Keratinocyte (primary cell): ENCODE data around the gene GREB1. TPM values are rescaled to one million over a fixed set of nuclear protein-coding genes. Genes with fewer than 3 reads are reported as not detected.

Experiments
- DNase-seq: peaks from one replicate; pipeline ENCODE4 v3.0.0-alpha.2; 2011; ENCODE audit warnings: low read depth, missing footprints, low spot score
- FAIRE-seq: peaks from 2 replicates; lab custom pipeline; 2011; peaks lifted over from hg19 to GRCh38; lab: Jason Lieb, UNC
- H2AFZ ChIP-seq: 2 replicates; pipeline ENCODE4 v1.6.0; 2012; ENCODE audit warnings: low read length, control low read depth, inconsistent platforms; ENCODE audit not compliant: control insufficient read depth
- H3K27ac ChIP-seq: 2 replicates; pipeline ENCODE4 v1.5.1; 2011; ENCODE audit warnings: low read length; ENCODE audit not compliant: control insufficient read depth, insufficient read depth
- H3K27me3 ChIP-seq: 3 replicates; pipeline ENCODE4 v1.6.0; 2011; ENCODE audit warnings: low read length; ENCODE audit not compliant: control insufficient read depth, insufficient read depth; ENCODE audit errors: extremely low read depth
- H3K36me3 ChIP-seq, 2 experiments: 2 replicates in 1 of 2; 3 replicates in 1 of 2; pipeline ENCODE4 v1.5.1; 2011; ENCODE audit warnings: low read length in 2 of 2, mild to moderate bottlenecking in 1 of 2; ENCODE audit not compliant: control insufficient read depth in 2 of 2, insufficient read depth in 2 of 2; ENCODE audit errors: extremely low read depth in 1 of 2
- H3K4me1 ChIP-seq: 3 replicates; pipeline ENCODE4 v1.5.1; 2011; ENCODE audit warnings: low read length; ENCODE audit not compliant: control insufficient read depth, insufficient read depth; ENCODE audit errors: extremely low read depth
- H3K4me2 ChIP-seq: 3 replicates; pipeline ENCODE4 v1.6.0; 2011; ENCODE audit warnings: low read depth, low read length; ENCODE audit not compliant: control insufficient read depth, insufficient read depth; ENCODE audit errors: extremely low read depth
- H3K4me3 ChIP-seq, 3 experiments: fragments of 200-600 bp in 1 of 3; sonication (generic) in 1 of 3; 2 replicates in 2 of 3; 3 replicates in 1 of 3; pipeline ENCODE4 v1.5.1; 2011 to 2016; ENCODE audit warnings: low read length in 3 of 3, mild to moderate bottlenecking in 3 of 3, control low read depth in 2 of 3, inconsistent platforms in 1 of 3, low read depth in 1 of 3, mixed read lengths in 1 of 3, mixed run types in 1 of 3, moderate library complexity in 1 of 3; ENCODE audit not compliant: control insufficient read depth in 2 of 3, insufficient read depth in 2 of 3; ENCODE audit errors: extremely low read depth in 1 of 3
- H3K79me2 ChIP-seq: 2 replicates; pipeline ENCODE4 v1.6.0; 2012; ENCODE audit warnings: low read length; ENCODE audit not compliant: control insufficient read depth, insufficient read depth
- H3K9ac ChIP-seq: 3 replicates; pipeline ENCODE4 v1.6.0; 2011; ENCODE audit warnings: low read length; ENCODE audit not compliant: control insufficient read depth, insufficient read depth; ENCODE audit errors: extremely low read depth
- H3K9me1 ChIP-seq: 3 replicates; pipeline ENCODE4 v1.6.0; 2011; ENCODE audit warnings: low read length; ENCODE audit not compliant: control insufficient read depth, insufficient read depth; ENCODE audit errors: extremely low read depth
- H3K9me3 ChIP-seq: 2 replicates; pipeline ENCODE4 v1.5.1; 2012; ENCODE audit warnings: low read depth, low read length; ENCODE audit not compliant: control insufficient read depth
- H4K20me1 ChIP-seq: 3 replicates; pipeline ENCODE4 v1.6.0; 2011; ENCODE audit warnings: low read length; ENCODE audit not compliant: control insufficient read depth, insufficient read depth; ENCODE audit errors: extremely low read depth
- EZH2 ChIP-seq: IDR thresholded peaks from one replicate; pipeline ENCODE4 v1.6.1; 2012; ENCODE audit warnings: inconsistent platforms, mild to moderate bottlenecking, low read length, moderate library complexity
- dilution Hi-C: fragments of 300-500 bp; cut with MboI; formaldehyde crosslinking; loops from one replicate; pipeline ENCODE4 v1.7.0; 2020; ENCODE audit warnings: low sequenced_read_pairs; ENCODE audit not compliant: extremely low pct_ligation_motif_present
- polyA plus RNA-seq, 5 experiments: library from polyadenylated mRNA; depleted of rRNA in 3 of 5; stranded (reverse) in 3 of 5; stranded (forward) in 1 of 5; unstranded in 1 of 5; fragments of >200 nt; gene quantifications; 1 replicate in 1 of 5; 2 replicates in 3 of 5; 3 replicates in 1 of 5; pipeline versions ENCODE4 v1.2.1 to v1.2.3, GENCODE V29; 2011 to 2012; ENCODE audit warnings: missing spikeins in 2 of 5, low read depth in 1 of 5, low replicate concordance in 1 of 5
- TF ChIP-seq, protein P1 (sequence below), 3 experiments: IDR thresholded peaks in 1 of 3; conservative IDR thresholded peaks in 1 of 3; optimal IDR thresholded peaks in 1 of 3; 2 replicates in 2 of 3; 3 replicates in 1 of 3; pipeline versions ENCODE3 to v1.5.1; 2011; ENCODE audit warnings: low read length in 3 of 3, mild to moderate bottlenecking in 3 of 3, moderate library complexity in 2 of 3, control low read depth in 1 of 3, inconsistent platforms in 1 of 3; ENCODE audit not compliant: insufficient read depth in 2 of 3; ENCODE audit errors: extremely low read depth in 1 of 3

The GREB1 gene
- polyA plus RNA-seq, 1 donor (not counting 4 experiments of a cell fraction or from before 2014, with no cell fraction given): 0.13 TPM

DNA sequence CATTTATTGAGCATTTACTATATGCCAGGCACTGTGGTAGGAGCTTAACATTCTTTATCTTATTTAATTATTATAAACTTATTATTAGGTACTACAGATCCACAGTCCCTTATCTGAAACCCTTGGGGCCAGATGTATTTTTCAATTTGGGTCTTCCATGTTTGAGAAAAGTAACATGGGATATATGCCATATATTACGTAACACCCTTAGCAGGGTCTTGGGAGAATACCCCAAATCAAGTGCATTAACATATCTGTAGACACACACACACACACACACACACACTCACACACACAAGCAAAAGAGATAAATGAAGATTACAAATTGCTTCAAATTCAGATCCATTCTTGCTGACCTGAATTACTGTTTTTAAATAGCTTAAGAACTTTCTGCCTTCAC, 122.4 kb downstream of the GREB1 start:
- Histone ChIP-seq H3K9me3 (no peaks in the 10 kb centered on the region), H4K20me1 (no peaks in the 10 kb centered on the region), H3K9me1 (no peaks in the 10 kb centered on the region), H3K27me3 (peaks cover 17% of the 10 kb centered on the region), H3K27ac (no peak overlapping the region), H3K4me3 (no peak overlapping the region), H3K4me2 (no peak overlapping the region), H3K36me3 (no peaks in the 10 kb centered on the region), H3K9ac (no peak overlapping the region), H3K79me2 (no peaks in the 10 kb centered on the region), H2AFZ (no peak overlapping the region), H3K4me1 (peaks cover 11% of the 10 kb centered on the region)
- FAIRE-seq (no peak), DNase-seq (no peak)
- TF ChIP-seq, protein P1, sequence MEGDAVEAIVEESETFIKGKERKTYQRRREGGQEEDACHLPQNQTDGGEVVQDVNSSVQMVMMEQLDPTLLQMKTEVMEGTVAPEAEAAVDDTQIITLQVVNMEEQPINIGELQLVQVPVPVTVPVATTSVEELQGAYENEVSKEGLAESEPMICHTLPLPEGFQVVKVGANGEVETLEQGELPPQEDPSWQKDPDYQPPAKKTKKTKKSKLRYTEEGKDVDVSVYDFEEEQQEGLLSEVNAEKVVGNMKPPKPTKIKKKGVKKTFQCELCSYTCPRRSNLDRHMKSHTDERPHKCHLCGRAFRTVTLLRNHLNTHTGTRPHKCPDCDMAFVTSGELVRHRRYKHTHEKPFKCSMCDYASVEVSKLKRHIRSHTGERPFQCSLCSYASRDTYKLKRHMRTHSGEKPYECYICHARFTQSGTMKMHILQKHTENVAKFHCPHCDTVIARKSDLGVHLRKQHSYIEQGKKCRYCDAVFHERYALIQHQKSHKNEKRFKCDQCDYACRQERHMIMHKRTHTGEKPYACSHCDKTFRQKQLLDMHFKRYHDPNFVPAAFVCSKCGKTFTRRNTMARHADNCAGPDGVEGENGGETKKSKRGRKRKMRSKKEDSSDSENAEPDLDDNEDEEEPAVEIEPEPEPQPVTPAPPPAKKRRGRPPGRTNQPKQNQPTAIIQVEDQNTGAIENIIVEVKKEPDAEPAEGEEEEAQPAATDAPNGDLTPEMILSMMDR (optimal IDR thresholded peaks at IDR 0.05 in 1 of 3, IDR thresholded peaks at IDR 0.05 in 1 of 3, conservative IDR thresholded peaks at IDR 0.05 in 1 of 3; ENCODE audit: extremely low read depth in 1 of 3, insufficient read depth in 2 of 3, low read length in 3 of 3): no peak
- dilution Hi-C loops: no loop called here

DNA sequence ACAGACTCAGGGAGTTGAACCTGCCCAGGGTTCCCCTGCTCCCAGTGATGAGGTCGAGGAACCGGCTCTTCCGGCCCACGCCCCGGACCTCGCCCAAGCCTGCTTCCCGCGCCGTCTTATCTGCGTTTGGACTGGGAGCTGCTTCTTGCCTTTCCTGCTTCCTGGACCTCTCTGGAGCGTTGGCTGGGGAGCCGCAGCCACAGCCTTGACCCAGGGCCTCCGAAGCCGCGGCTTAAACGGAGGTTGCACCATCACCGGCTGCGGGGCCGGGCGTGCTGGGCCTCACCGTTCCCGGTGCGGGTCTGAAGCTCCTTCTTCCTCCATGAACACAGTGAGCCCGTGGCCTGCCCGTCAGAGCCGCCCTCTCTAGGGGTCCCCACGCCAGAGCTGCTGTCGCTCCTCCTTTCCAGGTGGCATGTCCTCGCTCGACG, 122.8 kb downstream of the GREB1 start:
- Histone ChIP-seq H3K4me1 (peaks cover 11% of the 10 kb centered on the region), H3K4me3 (no peak overlapping the region), H3K9me1 (no peaks in the 10 kb centered on the region), H3K27me3 (peaks cover 14% of the 10 kb centered on the region), H3K9me3 (no peaks in the 10 kb centered on the region), H3K27ac (no peak overlapping the region), H3K36me3 (no peaks in the 10 kb centered on the region), H3K4me2 (no peak overlapping the region), H3K9ac (no peak overlapping the region), H4K20me1 (no peaks in the 10 kb centered on the region), H2AFZ (no peak overlapping the region), H3K79me2 (no peaks in the 10 kb centered on the region)
- dilution Hi-C loops: no loop called here
- DNase-seq: no peak
- FAIRE-seq: no peak
- no peak for TF ChIP-seq EZH2
- TF ChIP-seq, protein P1 (optimal IDR thresholded peaks at IDR 0.05 in 1 of 3, IDR thresholded peaks at IDR 0.05 in 1 of 3, conservative IDR thresholded peaks at IDR 0.05 in 1 of 3; ENCODE audit: extremely low read depth in 1 of 3, insufficient read depth in 2 of 3, low read length in 3 of 3): no peak
